ENCODE measurements around the gene CMIP.

Gene CMIP

GRCh38 chr16:81645925-81646324 is 201.3 kb downstream of the CMIP start:
- DNase-seq = no peak

GRCh38 chr16:81646561-81646960 is 202.0 kb downstream of the CMIP start:
- DNase-seq = no peak

GRCh38 chr16:81647527-81647926 is 202.9 kb downstream of the CMIP start:
- peak in 18 of 56 donors; percentile 6 to 48 (median 22) for DNase-seq

GRCh38 chr16:81649561-81650184 is 205.1 kb downstream of the CMIP start:
- no peak for DNase-seq

- DNase-seq = no peak
Measured at GRCh38 chr16:81650281-81650680, 205.7 kb downstream of the CMIP start.

GRCh38 chr16:81650982-81651562 is 206.5 kb downstream of the CMIP start:
- no peak for DNase-seq

- peak in 2 of 56 donors; percentile 7 to 13 for DNase-seq
Measured at GRCh38 chr16:81651758-81652718, 207.4 kb downstream of the CMIP start.

GRCh38 chr16:81652798-81653505 is 208.3 kb downstream of the CMIP start:
- DNase-seq = no peak

- no peak for DNase-seq
Measured at GRCh38 chr16:81654346-81654745, 209.7 kb downstream of the CMIP start.

GRCh38 chr16:81655469-81656162 is 211.0 kb downstream of the CMIP start:
- DNase-seq = no peak

GRCh38 chr16:81657224-81657623 is 212.6 kb downstream of the CMIP start:
- DNase-seq = no peak

GRCh38 chr16:81657781-81658180 is 213.2 kb downstream of the CMIP start:
- DNase-seq = peak in 5 of 56 donors; percentile 6 to 13 (median 10)

- DNase-seq = no peak
Measured at GRCh38 chr16:81658373-81658772, 213.8 kb downstream of the CMIP start.

GRCh38 chr16:81659249-81659648 is 214.6 kb downstream of the CMIP start:
- DNase-seq = no peak

- DNase-seq = peak in 34 of 56 donors; percentile 4 to 80 (median 43)
Measured at GRCh38 chr16:81661082-81661481, 216.5 kb downstream of the CMIP start.

GRCh38 chr16:81664153-81664552 is 219.5 kb downstream of the CMIP start:
- DNase-seq = no peak

- DNase-seq = no peak
Measured at GRCh38 chr16:81665588-81665987, 221.0 kb downstream of the CMIP start.

GRCh38 chr16:81666113-81666512 is 221.5 kb downstream of the CMIP start:
- no peak for DNase-seq

GRCh38 chr16:81668243-81669097 is 223.9 kb downstream of the CMIP start:
- DNase-seq = no peak
